CD14-positive monocyte (primary cell): ENCODE measurements around the gene KIF13A. TPM values are rescaled to one million over a fixed set of nuclear protein-coding genes. Genes with fewer than 3 reads are reported as not detected.
A peak's percentile ranks its signal among the peaks of the same experiment; 100 is the strongest.

Experiments used
- DNase-seq, 3 donors: peaks; one replicate each; pipeline ENCODE4 v3.0.0-alpha.2; 2011 to 2022
- H2AFZ ChIP-seq: 2 replicates; pipeline ENCODE4 v1.6.0; 2012; ENCODE audit warnings: mild to moderate bottlenecking, low read depth, low read length, inconsistent platforms; ENCODE audit not compliant: insufficient read depth, poor library complexity, severe bottlenecking
- H3K27ac ChIP-seq, 2 donors: 1 replicate in 1 of 2; 2 replicates in 1 of 2; pipeline ENCODE4 v1.5.1; 2012 to 2013; ENCODE audit warnings: low read length in 2 of 2, control low read depth in 1 of 2, inconsistent platforms in 1 of 2, low read depth in 1 of 2, mild to moderate bottlenecking in 1 of 2
- H3K27me3 ChIP-seq, 2 donors: one replicate each; pipeline versions ENCODE4 v1.6.0 to v1.6.1; 2011 to 2013; ENCODE audit warnings: low read length in 2 of 2; ENCODE audit not compliant: control insufficient read depth in 2 of 2, insufficient read depth in 2 of 2
- H3K36me3 ChIP-seq, 2 donors: replicated peaks in 1 of 2; 1 replicate in 1 of 2; 2 replicates in 1 of 2; pipeline versions ENCODE4 v1.5.1 to v1.6.1; 2012 to 2013; ENCODE audit warnings: low read length in 2 of 2, control low read depth in 1 of 2, inconsistent platforms in 1 of 2, mild to moderate bottlenecking in 1 of 2; ENCODE audit not compliant: insufficient read depth in 2 of 2, control insufficient read depth in 1 of 2
- H3K4me1 ChIP-seq, 2 donors: 1 replicate in 1 of 2; 2 replicates in 1 of 2; pipeline versions ENCODE4 v1.5.1 to v1.6.1; 2012 to 2013; ENCODE audit warnings: low read length in 2 of 2, control low read depth in 1 of 2, inconsistent platforms in 1 of 2, mild to moderate bottlenecking in 1 of 2, moderate library complexity in 1 of 2; ENCODE audit not compliant: insufficient read depth in 2 of 2, control insufficient read depth in 1 of 2
- H3K4me2 ChIP-seq: replicated peaks from 2 replicates; pipeline ENCODE3; 2012; ENCODE audit warnings: low read length, moderate library complexity, mild to moderate bottlenecking; ENCODE audit not compliant: poor library complexity, severe bottlenecking; ENCODE audit errors: extremely low read depth
- H3K4me3 ChIP-seq, 3 experiments: fragments of 200-600 bp in 1 of 3; sonication (generic) in 1 of 3; replicated peaks in 1 of 3; 1 replicate in 2 of 3; 2 replicates in 1 of 3; pipeline ENCODE4 v1.5.1; 2011 to 2013; ENCODE audit warnings: low read length in 3 of 3, mild to moderate bottlenecking in 3 of 3, control low read depth in 2 of 3, low read depth in 2 of 3, inconsistent platforms in 1 of 3, moderate library complexity in 1 of 3
- H3K79me2 ChIP-seq: 2 replicates; pipeline ENCODE4 v1.6.0; 2012; ENCODE audit warnings: mild to moderate bottlenecking, control low read depth, inconsistent platforms, low read length, moderate library complexity; ENCODE audit not compliant: insufficient read depth
- H3K9ac ChIP-seq: 2 replicates; pipeline ENCODE4 v1.6.0; 2017; ENCODE audit warnings: low read length, mild to moderate bottlenecking; ENCODE audit not compliant: insufficient read depth, poor library complexity, severe bottlenecking
- H3K9me3 ChIP-seq, 2 donors: replicated peaks in 1 of 2; 1 replicate in 1 of 2; 2 replicates in 1 of 2; pipeline versions ENCODE4 v1.5.1 to v1.6.1; 2012 to 2013; ENCODE audit warnings: low read length in 2 of 2, control low read depth in 1 of 2; ENCODE audit not compliant: control insufficient read depth in 1 of 2, insufficient read depth in 1 of 2
- H4K20me1 ChIP-seq: 2 replicates; pipeline ENCODE4 v1.6.0; 2012; ENCODE audit warnings: mild to moderate bottlenecking, low read length, control low read depth, moderate library complexity; ENCODE audit not compliant: insufficient read depth
- H3K27ac Mint-ChIP-seq, 7 donors: one replicate each; pipeline ENCODE4 v1.8.0; 2020; ENCODE audit warnings: mild to moderate bottlenecking in 7 of 7, mixed read lengths in 7 of 7, moderate library complexity in 6 of 7, inconsistent platforms in 2 of 7
- H3K27me3 Mint-ChIP-seq, 3 donors: one replicate each; pipeline ENCODE4 v1.8.0; 2021 to 2022; ENCODE audit warnings: low read depth in 3 of 3, mild to moderate bottlenecking in 3 of 3, mixed read lengths in 3 of 3, moderate library complexity in 3 of 3, inconsistent platforms in 1 of 3
- H3K36me3 Mint-ChIP-seq, 2 donors: one replicate each; pipeline ENCODE4 v1.8.0; 2020; ENCODE audit warnings: mixed read lengths in 2 of 2, inconsistent platforms in 1 of 2, mild to moderate bottlenecking in 1 of 2
- H3K4me1 Mint-ChIP-seq: one replicate; pipeline ENCODE4 v1.8.0; 2020; ENCODE audit warnings: mild to moderate bottlenecking, mixed read lengths
- H3K4me3 Mint-ChIP-seq, 2 donors: one replicate each; pipeline ENCODE4 v1.8.0; 2020; ENCODE audit warnings: mild to moderate bottlenecking in 2 of 2, mixed read lengths in 2 of 2, moderate library complexity in 1 of 2
- H3K9me3 Mint-ChIP-seq, 7 donors: one replicate each; pipeline ENCODE4 v1.8.0; 2020 to 2022; ENCODE audit warnings: mixed read lengths in 7 of 7, mild to moderate bottlenecking in 6 of 7, moderate library complexity in 6 of 7, inconsistent platforms in 2 of 7
- WGBS: methylation state at CpG from one replicate; pipeline ENCODE4 v1.1.5; 2013; ENCODE audit warnings: missing lambda C conversion rate; ENCODE audit not compliant: insufficient coverage; 5-methylcytosine and 5-hydroxymethylcytosine counted together
- intact Hi-C, 2 donors: fragments of 100-400 bp; cut with micrococcal nuclease; formaldehyde crosslinking; loops; one replicate each; pipeline versions ENCODE4 v1.15.0 to v1.15.1; 2023
- polyA plus RNA-seq, 3 donors: library from polyadenylated mRNA; depleted of rRNA in 1 of 3; unstranded in 2 of 3; stranded (reverse) in 1 of 3; fragments of 300-500 nt in 2 of 3; fragments of >200 nt in 1 of 3; fragmentation: Illumina TruSeq in 2 of 3; gene quantifications; 1 replicate in 2 of 3; 2 replicates in 1 of 3; pipeline ENCODE4 v1.2.3, GENCODE V29; 2012 to 2021
- TF ChIP-seq, protein P1 (sequence below): fragments of 200-600 bp; IDR thresholded peaks from one replicate; pipeline ENCODE4 v1.8.0; 2022; ENCODE audit warnings: antibody characterized with exemption, mild to moderate bottlenecking

KIF13A gene
- polyA plus RNA-seq, 3 donors, result 2.9 to 28.4 (median 6.0) TPM

DNA sequence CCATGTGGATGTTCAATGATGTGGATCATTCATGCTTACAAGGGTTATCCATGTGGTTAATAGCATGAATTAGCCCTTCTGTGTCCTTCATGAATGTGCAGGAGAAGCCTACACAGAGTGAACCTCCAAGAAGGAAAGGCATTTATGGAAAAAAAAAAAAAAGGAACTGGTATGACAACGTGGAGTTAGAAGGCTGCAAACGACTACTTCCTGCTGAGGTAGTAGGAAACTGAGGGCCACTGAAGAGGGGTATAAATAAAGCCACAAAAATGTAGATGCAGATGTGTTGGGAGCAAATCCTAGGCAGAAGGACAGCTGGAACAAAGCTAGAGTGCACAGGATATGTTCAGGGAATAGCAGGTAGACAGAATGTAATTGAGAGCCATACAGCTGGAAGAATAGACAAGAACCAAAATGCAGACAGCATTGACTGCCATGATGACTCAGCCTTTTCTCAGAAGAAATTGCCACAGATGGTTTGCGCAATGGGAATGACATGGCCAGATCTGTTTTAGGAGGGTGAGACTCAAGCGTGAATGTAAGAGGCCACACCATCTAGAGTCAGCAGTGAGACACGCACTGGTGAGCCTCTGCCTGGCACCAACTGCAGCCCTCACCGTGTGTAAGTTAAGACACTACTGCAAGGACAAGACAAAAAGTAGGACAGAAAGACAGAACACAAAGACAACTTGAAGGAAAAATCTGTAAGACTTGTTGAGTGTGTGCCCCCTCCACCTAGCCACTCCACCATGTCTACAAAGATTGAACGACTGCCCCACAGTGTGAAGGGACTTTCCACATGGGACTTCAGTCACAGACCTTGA lies 79.8 kb downstream of the KIF13A start:
- H4K20me1 ChIP-seq, result no peaks in the 10 kb centered on the region
- H3K36me3 ChIP-seq, result no peaks in the 10 kb centered on the region
- Mint-ChIP-seq H3K36me3 (no peaks in the 10 kb centered on the region), H3K27me3 (peaks cover 0 to 2% (median 0%) of the 10 kb centered on the region in 3 donors), H3K4me1 (peaks cover 70% of the 10 kb centered on the region), H3K4me3 (peak overlapping the region; percentile 61 to 92), H3K9me3 (peaks cover 0 to 1% (median 0%) of the 10 kb centered on the region in 7 donors), H3K27ac (peak overlapping the region; percentile 92 to 99 (median 98))
- 4% methylated on average over 5 of the region's 7 CpGs for WGBS
- H3K9ac ChIP-seq, result peak overlapping the region; percentile 54
- peaks cover 49 to 64% of the 10 kb centered on the region in 2 donors for H3K4me1 ChIP-seq
- H3K4me2 ChIP-seq, result peak overlapping the region; percentile 74
- peak overlapping the region in 2 of 3 experiments; percentile 47 to 67 for H3K4me3 ChIP-seq
- DNase-seq, result peak; percentile 96 to 98 (median 98)
- TF ChIP-seq, protein P1, sequence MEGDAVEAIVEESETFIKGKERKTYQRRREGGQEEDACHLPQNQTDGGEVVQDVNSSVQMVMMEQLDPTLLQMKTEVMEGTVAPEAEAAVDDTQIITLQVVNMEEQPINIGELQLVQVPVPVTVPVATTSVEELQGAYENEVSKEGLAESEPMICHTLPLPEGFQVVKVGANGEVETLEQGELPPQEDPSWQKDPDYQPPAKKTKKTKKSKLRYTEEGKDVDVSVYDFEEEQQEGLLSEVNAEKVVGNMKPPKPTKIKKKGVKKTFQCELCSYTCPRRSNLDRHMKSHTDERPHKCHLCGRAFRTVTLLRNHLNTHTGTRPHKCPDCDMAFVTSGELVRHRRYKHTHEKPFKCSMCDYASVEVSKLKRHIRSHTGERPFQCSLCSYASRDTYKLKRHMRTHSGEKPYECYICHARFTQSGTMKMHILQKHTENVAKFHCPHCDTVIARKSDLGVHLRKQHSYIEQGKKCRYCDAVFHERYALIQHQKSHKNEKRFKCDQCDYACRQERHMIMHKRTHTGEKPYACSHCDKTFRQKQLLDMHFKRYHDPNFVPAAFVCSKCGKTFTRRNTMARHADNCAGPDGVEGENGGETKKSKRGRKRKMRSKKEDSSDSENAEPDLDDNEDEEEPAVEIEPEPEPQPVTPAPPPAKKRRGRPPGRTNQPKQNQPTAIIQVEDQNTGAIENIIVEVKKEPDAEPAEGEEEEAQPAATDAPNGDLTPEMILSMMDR, result peak; percentile 39
- H3K27me3 ChIP-seq, result no peaks in the 10 kb centered on the region
- H2AFZ ChIP-seq, result peak overlapping the region; percentile 43
- intact Hi-C loops, result loop anchor here in 1 of 2 donors (10.0 kb wide), 1 partner anchor 203 kb away; the partner anchor contains the start of gene NUP153
- H3K27ac ChIP-seq, result peak overlapping the region; percentile 88 to 93
- H3K79me2 ChIP-seq, result peaks cover 82% of the 10 kb centered on the region
- no peaks in the 10 kb centered on the region for H3K9me3 ChIP-seq

- H2AFZ ChIP-seq, result no peak overlapping the region
- no CpG with 5 or more reads among the region's 2 CpGs for WGBS
- no peak overlapping the region for H3K4me2 ChIP-seq
- H3K79me2 ChIP-seq, result peaks cover 80% of the 10 kb centered on the region
- intact Hi-C loops, result loop anchor here in 1 of 2 donors (10.0 kb wide), 1 partner anchor 201 kb away; the partner anchor contains the start of gene NUP153
- H3K4me1 ChIP-seq, result peaks cover 49 to 63% of the 10 kb centered on the region in 2 donors
- no peaks in the 10 kb centered on the region for H4K20me1 ChIP-seq
- H3K9ac ChIP-seq, result no peak overlapping the region
- peak overlapping the region in 1 of 3 experiments; percentile 67 for H3K4me3 ChIP-seq
- Mint-ChIP-seq H3K4me3 (no peak overlapping the region), H3K9me3 (peaks cover 0 to 3% (median 1%) of the 10 kb centered on the region in 7 donors), H3K27ac (peak overlapping the region; percentile 92 to 99 (median 98)), H3K27me3 (peaks cover 0 to 2% (median 0%) of the 10 kb centered on the region in 3 donors), H3K4me1 (peaks cover 67% of the 10 kb centered on the region), H3K36me3 (peaks cover 3% of the 10 kb centered on the region in 2 donors)
- H3K9me3 ChIP-seq, result no peaks in the 10 kb centered on the region
- peak overlapping the region; percentile 44 to 93 for H3K27ac ChIP-seq
- TF ChIP-seq, protein P1, result no peak
- no peaks in the 10 kb centered on the region for H3K36me3 ChIP-seq
- no peak for DNase-seq
- no peaks in the 10 kb centered on the region for H3K27me3 ChIP-seq
These were observed 81.5 kb downstream of the KIF13A start for GRCh38 chr6:17905611-17906592.
